ENCODE data around the gene FEZ2.

The FEZ2 gene

GRCh38 chr2:36536776-36537175, 61.2 kb downstream of the FEZ2 start:
- Histone ChIP-seq H3K4me3 (ENCODE audit: low read depth, low read length) (no peak overlapping the region), H3K4me1 (no peaks in the 10 kb centered on the region), H3K9me3 (ENCODE audit: control insufficient read depth, low read length) (no peaks in the 10 kb centered on the region), H3K79me2 (no peaks in the 10 kb centered on the region), H2AFZ (no peak overlapping the region), H3K36me3 (ENCODE audit: control insufficient read depth, insufficient read depth, low read length) (no peaks in the 10 kb centered on the region), H3K27ac (no peak overlapping the region), H3K27me3 (ENCODE audit: control insufficient read depth, insufficient read depth, low read length) (no peaks in the 10 kb centered on the region), H3K9ac (no peak overlapping the region), H3K4me2 (ENCODE audit: low read length) (no peak overlapping the region)
- no peak for TF ChIP-seq CTCF (IDR thresholded peaks at IDR 0.05)

- Histone ChIP-seq H3K9ac (no peak overlapping the region), H3K36me3 (ENCODE audit: control insufficient read depth, insufficient read depth, low read length) (no peaks in the 10 kb centered on the region)
- TF ChIP-seq CTCF (IDR thresholded peaks at IDR 0.05): no peak
These were observed 62.9 kb downstream of the FEZ2 start for GRCh38 chr2:36535099-36535498.

GRCh38 chr2:36534275-36534799, 63.6 kb downstream of the FEZ2 start:
- no peak for TF ChIP-seq CTCF (IDR thresholded peaks at IDR 0.05)
- no peaks in the 10 kb centered on the region for H3K27me3 ChIP-seq (ENCODE audit: control insufficient read depth, insufficient read depth, low read length)
- H3K27ac ChIP-seq: no peak overlapping the region
- H3K36me3 ChIP-seq (ENCODE audit: control insufficient read depth, insufficient read depth, low read length): no peaks in the 10 kb centered on the region
- H3K4me2 ChIP-seq (ENCODE audit: low read length): no peak overlapping the region
- no peaks in the 10 kb centered on the region for H3K4me1 ChIP-seq
- no peaks in the 10 kb centered on the region for H3K79me2 ChIP-seq
- H3K9me3 ChIP-seq (ENCODE audit: control insufficient read depth, low read length): no peaks in the 10 kb centered on the region
- H2AFZ ChIP-seq: no peak overlapping the region
- no peak overlapping the region for H3K9ac ChIP-seq
- no peak overlapping the region for H3K4me3 ChIP-seq (ENCODE audit: low read depth, low read length)

More at GRCh38 chr2:36535099-36535498, 62.9 kb downstream of the FEZ2 start:
- no peaks in the 10 kb centered on the region for H3K27me3 ChIP-seq (ENCODE audit: control insufficient read depth, insufficient read depth, low read length)
- H3K4me3 ChIP-seq (ENCODE audit: low read depth, low read length): no peak overlapping the region
- no peak overlapping the region for H2AFZ ChIP-seq
- no peak overlapping the region for H3K27ac ChIP-seq
- H3K4me2 ChIP-seq (ENCODE audit: low read length): no peak overlapping the region
- no peaks in the 10 kb centered on the region for H3K9me3 ChIP-seq (ENCODE audit: control insufficient read depth, low read length)
- no peaks in the 10 kb centered on the region for H3K4me1 ChIP-seq
- no peaks in the 10 kb centered on the region for H3K79me2 ChIP-seq

- H2AFZ ChIP-seq: no peak overlapping the region
- H3K36me3 ChIP-seq (ENCODE audit: control insufficient read depth, insufficient read depth, low read length): no peaks in the 10 kb centered on the region
- H3K27ac ChIP-seq: no peak overlapping the region
- no peak overlapping the region for H3K9ac ChIP-seq
- H3K9me3 ChIP-seq (ENCODE audit: control insufficient read depth, low read length): no peaks in the 10 kb centered on the region
- no peak for TF ChIP-seq CTCF (IDR thresholded peaks at IDR 0.05)
- no peaks in the 10 kb centered on the region for H3K4me1 ChIP-seq
- no peaks in the 10 kb centered on the region for H3K79me2 ChIP-seq
- H3K4me2 ChIP-seq (ENCODE audit: low read length): no peak overlapping the region
- no peaks in the 10 kb centered on the region for H3K27me3 ChIP-seq (ENCODE audit: control insufficient read depth, insufficient read depth, low read length)
- no peak overlapping the region for H3K4me3 ChIP-seq (ENCODE audit: low read depth, low read length)
These were observed 67.0 kb downstream of the FEZ2 start for GRCh38 chr2:36530983-36531354.

GRCh38 chr2:36530178-36530982, 67.6 kb downstream of the FEZ2 start:
- no peak for TF ChIP-seq CTCF (IDR thresholded peaks at IDR 0.05)
- Histone ChIP-seq H3K4me2 (ENCODE audit: low read length) (no peak overlapping the region), H3K4me3 (ENCODE audit: low read depth, low read length) (no peak overlapping the region), H3K4me1 (no peaks in the 10 kb centered on the region), H3K9me3 (ENCODE audit: control insufficient read depth, low read length) (no peaks in the 10 kb centered on the region), H2AFZ (no peak overlapping the region), H3K9ac (no peak overlapping the region), H3K27ac (no peak overlapping the region), H3K79me2 (no peaks in the 10 kb centered on the region), H3K27me3 (ENCODE audit: control insufficient read depth, insufficient read depth, low read length) (no peaks in the 10 kb centered on the region), H3K36me3 (ENCODE audit: control insufficient read depth, insufficient read depth, low read length) (no peaks in the 10 kb centered on the region)

Measured in parathyroid adenoma (tissue), 2 donors.